Glutamatergic neuron (in vitro differentiated cells): Measurements from ENCODE around the gene TSHZ2. TPM values are rescaled to one million over a fixed set of nuclear protein-coding genes. Genes with fewer than 3 reads are reported as not detected.

Experiments used
- DNase-seq: peaks from one replicate; pipeline ENCODE4 v3.0.0; 2022
- H3K27ac Mint-ChIP-seq: one replicate; pipeline ENCODE4 v1.8.0; 2020; ENCODE audit warnings: mild to moderate bottlenecking, mixed read lengths, inconsistent platforms; ENCODE audit not compliant: unreplicated experiment
- H3K27me3 Mint-ChIP-seq: one replicate; pipeline ENCODE4 v1.8.0; 2020; ENCODE audit warnings: mild to moderate bottlenecking, moderate library complexity, mixed read lengths, inconsistent platforms; ENCODE audit not compliant: unreplicated experiment
- H3K36me3 Mint-ChIP-seq: one replicate; pipeline ENCODE4 v1.8.0; 2020; ENCODE audit warnings: mild to moderate bottlenecking, mixed read lengths, inconsistent platforms; ENCODE audit not compliant: unreplicated experiment
- H3K4me1 Mint-ChIP-seq: one replicate; pipeline ENCODE4 v1.8.0; 2020; ENCODE audit warnings: mild to moderate bottlenecking, low read depth, mixed read lengths, inconsistent platforms; ENCODE audit not compliant: unreplicated experiment
- H3K4me3 Mint-ChIP-seq: one replicate; pipeline ENCODE4 v1.8.0; 2020; ENCODE audit warnings: mild to moderate bottlenecking, mixed read lengths, inconsistent platforms; ENCODE audit not compliant: unreplicated experiment
- H3K9me3 Mint-ChIP-seq: one replicate; pipeline ENCODE4 v1.8.0; 2020; ENCODE audit warnings: mild to moderate bottlenecking, moderate library complexity, mixed read lengths, inconsistent platforms; ENCODE audit not compliant: unreplicated experiment
- total RNA-seq: library from RNA; stranded (reverse); fragmentation: NEBNext Ultra II Directional; extraction: Animal tissue kit (Norgen Biotek cat#: 25700); gene quantifications from one replicate; pipeline ENCODE4 v1.2.1, GENCODE V29; 2021; ENCODE audit not compliant: unreplicated experiment
- TF ChIP-seq, protein P1 (sequence below): fragments of 200-600 bp; sonication (generic); IDR thresholded peaks from one replicate; pipeline ENCODE4 v1.5.0; 2021; ENCODE audit not compliant: partially characterized antibody, unreplicated experiment

TSHZ2 gene
- total RNA-seq, 1 donor from 2014 or later, result 10.0 TPM

- H3K36me3 Mint-ChIP-seq, result no peaks in the 10 kb centered on the region
- H3K27ac Mint-ChIP-seq, result no peak overlapping the region
- TF ChIP-seq, protein P1, sequence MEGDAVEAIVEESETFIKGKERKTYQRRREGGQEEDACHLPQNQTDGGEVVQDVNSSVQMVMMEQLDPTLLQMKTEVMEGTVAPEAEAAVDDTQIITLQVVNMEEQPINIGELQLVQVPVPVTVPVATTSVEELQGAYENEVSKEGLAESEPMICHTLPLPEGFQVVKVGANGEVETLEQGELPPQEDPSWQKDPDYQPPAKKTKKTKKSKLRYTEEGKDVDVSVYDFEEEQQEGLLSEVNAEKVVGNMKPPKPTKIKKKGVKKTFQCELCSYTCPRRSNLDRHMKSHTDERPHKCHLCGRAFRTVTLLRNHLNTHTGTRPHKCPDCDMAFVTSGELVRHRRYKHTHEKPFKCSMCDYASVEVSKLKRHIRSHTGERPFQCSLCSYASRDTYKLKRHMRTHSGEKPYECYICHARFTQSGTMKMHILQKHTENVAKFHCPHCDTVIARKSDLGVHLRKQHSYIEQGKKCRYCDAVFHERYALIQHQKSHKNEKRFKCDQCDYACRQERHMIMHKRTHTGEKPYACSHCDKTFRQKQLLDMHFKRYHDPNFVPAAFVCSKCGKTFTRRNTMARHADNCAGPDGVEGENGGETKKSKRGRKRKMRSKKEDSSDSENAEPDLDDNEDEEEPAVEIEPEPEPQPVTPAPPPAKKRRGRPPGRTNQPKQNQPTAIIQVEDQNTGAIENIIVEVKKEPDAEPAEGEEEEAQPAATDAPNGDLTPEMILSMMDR, result no peak
- no peak overlapping the region for H3K4me3 Mint-ChIP-seq
- H3K9me3 Mint-ChIP-seq, result no peaks in the 10 kb centered on the region
- no peaks in the 10 kb centered on the region for H3K4me1 Mint-ChIP-seq
- H3K27me3 Mint-ChIP-seq, result no peaks in the 10 kb centered on the region
- no peak for DNase-seq
Measured at GRCh38 chr20:52945862-52946522, 26.2 kb upstream of the TSHZ2 start.

GRCh38 chr20:52948491-52948890 is 23.7 kb upstream of the TSHZ2 start:
- Mint-ChIP-seq H3K27me3 (no peaks in the 10 kb centered on the region), H3K27ac (no peak overlapping the region), H3K36me3 (no peaks in the 10 kb centered on the region), H3K9me3 (no peaks in the 10 kb centered on the region), H3K4me1 (no peaks in the 10 kb centered on the region), H3K4me3 (no peak overlapping the region)
- TF ChIP-seq, protein P1, result no peak
- no peak for DNase-seq

DNA sequence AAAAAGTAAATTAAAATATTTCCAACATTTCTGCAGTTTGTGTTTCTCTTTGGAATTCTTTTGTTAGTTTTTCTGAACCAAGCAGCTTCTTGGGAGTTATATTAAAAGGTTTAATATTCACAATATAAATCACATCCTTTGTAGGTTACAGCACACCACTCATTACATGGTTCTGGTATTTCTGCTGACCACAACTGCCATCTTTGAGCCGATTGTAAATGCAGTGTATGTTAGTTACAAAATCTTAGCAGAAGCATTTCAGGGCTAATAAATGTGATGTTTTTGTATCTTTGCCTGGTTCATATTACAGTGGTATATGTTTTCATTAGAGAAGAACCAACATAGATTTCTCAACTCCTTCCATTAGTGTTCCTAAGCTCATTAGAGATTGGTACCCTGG is 19.1 kb upstream of the TSHZ2 start:
- H3K9me3 Mint-ChIP-seq, result no peaks in the 10 kb centered on the region
- TF ChIP-seq, protein P1, result no peak
- H3K4me1 Mint-ChIP-seq, result peaks cover 11% of the 10 kb centered on the region
- H3K4me3 Mint-ChIP-seq, result no peak overlapping the region
- H3K27ac Mint-ChIP-seq, result no peak overlapping the region
- no peak for DNase-seq
- H3K36me3 Mint-ChIP-seq, result no peaks in the 10 kb centered on the region
- H3K27me3 Mint-ChIP-seq, result no peaks in the 10 kb centered on the region

GRCh38 chr20:52954849-52955248 is 17.3 kb upstream of the TSHZ2 start:
- no peak for DNase-seq
- no peaks in the 10 kb centered on the region for H3K27me3 Mint-ChIP-seq
- H3K27ac Mint-ChIP-seq, result no peak overlapping the region
- no peak overlapping the region for H3K4me3 Mint-ChIP-seq
- TF ChIP-seq, protein P1, result no peak
- no peaks in the 10 kb centered on the region for H3K9me3 Mint-ChIP-seq
- no peaks in the 10 kb centered on the region for H3K36me3 Mint-ChIP-seq
- peaks cover 20% of the 10 kb centered on the region for H3K4me1 Mint-ChIP-seq

- H3K27me3 Mint-ChIP-seq, result no peaks in the 10 kb centered on the region
- no peak for DNase-seq
- no peaks in the 10 kb centered on the region for H3K36me3 Mint-ChIP-seq
- H3K4me1 Mint-ChIP-seq, result peaks cover 20% of the 10 kb centered on the region
- TF ChIP-seq, protein P1, result no peak
- H3K27ac Mint-ChIP-seq, result no peak overlapping the region
- no peaks in the 10 kb centered on the region for H3K9me3 Mint-ChIP-seq
- no peak overlapping the region for H3K4me3 Mint-ChIP-seq
Measured at GRCh38 chr20:52958211-52958610, 13.9 kb upstream of the TSHZ2 start.
